Stomach (tissue), 9 donors: ENCODE results near the gene KLHDC10. TPM values are rescaled to one million over a fixed set of nuclear protein-coding genes. Genes with fewer than 3 reads are reported as not detected.

Experiments used
- DNase-seq, 2 donors: peaks; one replicate each; pipeline versions ENCODE4 v3.0.0 to v3.0.0-alpha.2; 2013 to 2019
- H3K27ac ChIP-seq, 5 donors: fragments of 200-600 bp in 4 of 5; sonication (generic) in 4 of 5; one replicate each; pipeline ENCODE4 v1.5.1; 2013 to 2019; ENCODE audit warnings: mild to moderate bottlenecking in 1 of 5, moderate library complexity in 1 of 5
- H3K27me3 ChIP-seq, 3 donors: fragments of 200-600 bp; sonication (generic); one replicate each; pipeline ENCODE4 v1.5.1; 2017 to 2019; ENCODE audit warnings: mixed run types in 1 of 3
- H3K36me3 ChIP-seq, 4 donors: fragments of 200-600 bp; sonication (generic); 1 replicate in 3 of 4; 2 replicates in 1 of 4; pipeline ENCODE4 v1.5.1; 2016 to 2019
- H3K4me1 ChIP-seq, 4 donors: fragments of 200-600 bp; sonication (generic); one replicate each; pipeline ENCODE4 v1.5.1; 2016 to 2019
- H3K4me3 ChIP-seq, 4 donors: fragments of 200-600 bp; sonication (generic) in 3 of 4; one replicate each; pipeline ENCODE4 v1.5.1; 2016 to 2019; ENCODE audit warnings: mild to moderate bottlenecking in 1 of 4
- H3K9me3 ChIP-seq, 4 donors: fragments of 200-600 bp; sonication (generic); one replicate each; pipeline ENCODE4 v1.5.1; 2016 to 2019
- EP300 ChIP-seq: sonication (generic); formaldehyde crosslinking; IDR thresholded peaks from one replicate; pipeline ENCODE4 v1.6.1; 2017; ENCODE audit warnings: antibody characterized with exemption
- POLR2A ChIP-seq, 4 donors: fragments of 450-650 bp; IDR thresholded peaks; one replicate each; pipeline ENCODE4 v1.6.1; 2016; ENCODE audit warnings: antibody characterized with exemption in 4 of 4, control low read depth in 2 of 4, mild to moderate bottlenecking in 1 of 4, moderate library complexity in 1 of 4
- POLR2AphosphoS5 ChIP-seq, 3 donors: sonication (generic); formaldehyde crosslinking; IDR thresholded peaks; one replicate each; pipeline ENCODE4 v1.6.1; 2016; ENCODE audit warnings: antibody characterized with exemption in 3 of 3
- WGBS, 5 donors: extraction: QIAGEN DNeasy Blood & Tissue Kit in 3 of 5; methylation state at CpG; one replicate each; pipeline versions ENCODE4 v1.1.5 to v1.1.7; 2013 to 2018; 5-methylcytosine and 5-hydroxymethylcytosine counted together
- intact Hi-C: fragments of 100-400 bp; cut with DNase I; formaldehyde crosslinking; loops from one replicate; pipeline ENCODE4 v1.15.1; 2023; ENCODE audit warnings: low total_unique reads
- polyA plus RNA-seq, 3 donors: library from polyadenylated mRNA; stranded (reverse); fragments of 200-250 nt; gene quantifications; one replicate each; pipeline ENCODE4 v1.2.3, GENCODE V29; 2013
- total RNA-seq, 5 donors: library from RNA; depleted of rRNA; stranded (reverse); fragments of >200 nt; gene quantifications; one replicate each; pipeline versions ENCODE4 v1.1.0 to v1.2.3, GENCODE V29; 2014 to 2016
- TF ChIP-seq, protein P1 (sequence below), 7 experiments: fragments of 450-650 bp in 4 of 7; fragments of 200-600 bp in 3 of 7; sonication (generic) in 3 of 7; IDR thresholded peaks; one replicate each; pipeline ENCODE4 v1.5.1; 2016 to 2019; ENCODE audit warnings: antibody characterized with exemption in 7 of 7, control low read depth in 2 of 7, mild to moderate bottlenecking in 1 of 7
- donor health status: healthy with polysubstance abuse.
- donor health status: Bipolar disorder and iron deficiency.
- donor health status: healthy.

KLHDC10 gene
- total and polyA plus RNA-seq, 8 donors, result 5.8 to 49.0 (median 22.5) TPM

DNA sequence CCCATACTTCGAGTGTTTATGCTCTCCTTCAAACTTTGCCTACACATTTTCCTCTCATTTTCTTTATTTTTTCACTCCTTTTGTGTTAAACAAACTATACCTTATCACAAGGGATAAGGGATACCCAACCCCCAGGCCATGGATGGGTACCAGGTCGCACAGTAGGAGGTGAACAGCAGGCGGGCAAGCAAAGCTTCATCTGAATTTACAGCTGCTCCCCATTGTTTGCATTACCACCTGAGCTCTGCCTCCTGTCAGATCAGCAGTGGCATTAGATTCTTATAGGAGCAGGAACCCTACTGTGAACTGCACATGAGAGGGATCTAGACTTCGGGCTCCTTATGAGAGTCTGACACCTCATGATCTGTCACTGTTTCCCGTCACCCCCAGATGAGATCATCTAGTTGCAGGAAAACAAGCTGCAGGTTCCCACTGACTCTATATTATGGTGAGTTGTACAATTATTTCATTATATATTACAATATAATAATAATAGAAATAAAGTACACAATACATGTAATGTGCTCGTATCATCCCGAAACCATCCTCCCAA is 47.6 kb upstream of the KLHDC10 start:
- H3K9me3 ChIP-seq, result no peaks in the 10 kb centered on the region

DNA sequence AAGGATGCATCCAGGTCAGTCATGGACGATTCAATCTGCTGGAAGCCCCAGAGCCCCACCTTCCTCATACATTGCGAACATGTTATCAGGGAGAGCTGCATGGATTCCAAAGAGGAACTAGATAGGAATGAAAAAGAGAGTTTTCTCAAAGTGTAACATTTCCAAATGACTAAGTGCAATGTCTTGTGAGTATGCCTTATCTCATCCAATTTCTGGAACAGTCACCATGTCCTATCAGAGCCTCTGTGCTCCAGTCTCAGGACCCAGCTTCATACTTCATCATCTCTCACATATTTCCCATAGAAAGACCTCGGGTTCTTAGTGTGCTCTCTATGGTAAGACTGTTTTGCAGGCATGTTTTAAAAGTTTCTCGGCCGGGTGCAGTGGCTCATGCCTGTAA is 45.9 kb upstream of the KLHDC10 start:
- no peak for DNase-seq
- H3K27ac ChIP-seq, result no peak overlapping the region
- H3K27me3 ChIP-seq, result no peaks in the 10 kb centered on the region
- WGBS, 5 donors, result 94 to 98% (median 95%) methylated on average over 5 of the region's 5 CpGs
- H3K4me1 ChIP-seq, result no peaks in the 10 kb centered on the region
- H3K36me3 ChIP-seq, result peaks cover 76 to 100% (median 99%) of the 10 kb centered on the region in 4 donors
- TF ChIP-seq POLR2A (IDR thresholded peaks at IDR 0.05), result no peak
- TF ChIP-seq POLR2AphosphoS5 (IDR thresholded peaks at IDR 0.05), result no peak
- TF ChIP-seq, protein P1, sequence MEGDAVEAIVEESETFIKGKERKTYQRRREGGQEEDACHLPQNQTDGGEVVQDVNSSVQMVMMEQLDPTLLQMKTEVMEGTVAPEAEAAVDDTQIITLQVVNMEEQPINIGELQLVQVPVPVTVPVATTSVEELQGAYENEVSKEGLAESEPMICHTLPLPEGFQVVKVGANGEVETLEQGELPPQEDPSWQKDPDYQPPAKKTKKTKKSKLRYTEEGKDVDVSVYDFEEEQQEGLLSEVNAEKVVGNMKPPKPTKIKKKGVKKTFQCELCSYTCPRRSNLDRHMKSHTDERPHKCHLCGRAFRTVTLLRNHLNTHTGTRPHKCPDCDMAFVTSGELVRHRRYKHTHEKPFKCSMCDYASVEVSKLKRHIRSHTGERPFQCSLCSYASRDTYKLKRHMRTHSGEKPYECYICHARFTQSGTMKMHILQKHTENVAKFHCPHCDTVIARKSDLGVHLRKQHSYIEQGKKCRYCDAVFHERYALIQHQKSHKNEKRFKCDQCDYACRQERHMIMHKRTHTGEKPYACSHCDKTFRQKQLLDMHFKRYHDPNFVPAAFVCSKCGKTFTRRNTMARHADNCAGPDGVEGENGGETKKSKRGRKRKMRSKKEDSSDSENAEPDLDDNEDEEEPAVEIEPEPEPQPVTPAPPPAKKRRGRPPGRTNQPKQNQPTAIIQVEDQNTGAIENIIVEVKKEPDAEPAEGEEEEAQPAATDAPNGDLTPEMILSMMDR (IDR thresholded peaks at IDR 0.05), result no peak
- TF ChIP-seq EP300, result no peak
- no peak overlapping the region for H3K4me3 ChIP-seq
- H3K9me3 ChIP-seq, result no peaks in the 10 kb centered on the region
- intact Hi-C loops, result no loop called here

More for the DNA sequence above, 47.6 kb upstream of the KLHDC10 start:
- 85 to 99% (median 89%) methylated on average over 7 of the region's 7 CpGs for whole genome bisulfite sequencing, 5 donors
- no peak for TF ChIP-seq POLR2A (IDR thresholded peaks at IDR 0.05)
- no peak for TF ChIP-seq POLR2AphosphoS5 (IDR thresholded peaks at IDR 0.05)
- TF ChIP-seq, protein P1 (IDR thresholded peaks at IDR 0.05), result no peak
- TF ChIP-seq EP300, result no peak
- intact Hi-C loops, result no loop called here
- no peak for DNase-seq
- Histone ChIP-seq H3K36me3 (peaks cover 76 to 100% (median 98%) of the 10 kb centered on the region in 4 donors), H3K4me1 (no peaks in the 10 kb centered on the region), H3K27ac (no peak overlapping the region), H3K4me3 (no peak overlapping the region), H3K27me3 (no peaks in the 10 kb centered on the region)

DNA sequence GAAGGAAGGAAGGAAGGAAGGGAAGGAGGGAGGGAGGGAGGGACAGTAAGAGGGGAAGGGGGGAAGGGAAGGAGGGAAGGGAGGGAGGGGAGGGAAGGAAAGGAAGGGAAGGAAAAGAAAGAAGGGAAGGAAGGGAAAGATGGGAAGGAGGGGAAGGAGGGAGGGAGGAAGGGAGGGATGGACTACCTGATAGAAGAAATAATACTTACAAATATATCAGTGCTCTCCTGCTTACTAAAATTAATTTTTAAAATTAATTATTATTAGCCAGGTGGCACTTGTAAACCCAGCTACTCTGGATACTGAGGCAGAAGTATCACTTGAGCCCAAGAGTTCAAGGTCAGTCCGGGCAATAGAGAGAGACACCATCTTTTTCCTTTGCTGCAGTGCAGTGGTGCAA is 37.6 kb upstream of the KLHDC10 start:
- no peaks in the 10 kb centered on the region for H3K4me1 ChIP-seq
- no peak overlapping the region for H3K27ac ChIP-seq
- no peaks in the 10 kb centered on the region for H3K27me3 ChIP-seq
- TF ChIP-seq, protein P1 (IDR thresholded peaks at IDR 0.05), result no peak
- TF ChIP-seq POLR2AphosphoS5 (IDR thresholded peaks at IDR 0.05) (no peak), EP300 (no peak)
- no peak for DNase-seq
- intact Hi-C loops, result no loop called here
- WGBS, 5 donors, result 95 to 100% (median 97%) methylated on average over 1 of the region's 1 CpG
- no peak overlapping the region for H3K4me3 ChIP-seq
- no peaks in the 10 kb centered on the region for H3K9me3 ChIP-seq
- peaks cover 45 to 96% (median 94%) of the 10 kb centered on the region in 4 donors for H3K36me3 ChIP-seq

DNA sequence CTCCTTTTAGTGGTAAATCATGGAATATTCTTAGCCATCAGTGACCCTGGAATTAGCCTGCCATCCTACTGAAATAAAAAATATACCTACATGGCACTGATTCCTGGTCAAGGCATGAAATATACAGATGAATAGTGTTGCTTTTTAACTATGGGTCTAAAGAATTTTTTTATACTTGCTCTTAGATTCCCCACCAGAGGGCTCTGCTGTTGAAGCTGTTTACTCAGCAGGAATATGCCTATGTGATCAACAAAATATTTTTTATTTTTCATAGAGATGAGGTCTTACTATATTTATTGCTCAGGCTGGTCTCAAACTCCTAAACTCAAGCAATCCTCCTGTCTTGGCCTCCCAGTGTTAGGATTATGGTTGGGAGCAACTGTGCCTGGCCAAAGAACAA is 32.6 kb upstream of the KLHDC10 start:
- DNase-seq, result peak in 1 of 2 donors; percentile 25
- intact Hi-C loops, result no loop called here
- no peak overlapping the region for H3K27ac ChIP-seq
- H3K4me3 ChIP-seq, result no peak overlapping the region
- no peaks in the 10 kb centered on the region for H3K9me3 ChIP-seq
- TF ChIP-seq EP300, result no peak
- TF ChIP-seq, protein P1 (IDR thresholded peaks at IDR 0.05), result no peak
- no peak for TF ChIP-seq POLR2AphosphoS5 (IDR thresholded peaks at IDR 0.05)
- no peak for TF ChIP-seq POLR2A (IDR thresholded peaks at IDR 0.05)
- no peaks in the 10 kb centered on the region for H3K27me3 ChIP-seq
- H3K4me1 ChIP-seq, result no peaks in the 10 kb centered on the region
- peaks cover 35 to 95% (median 89%) of the 10 kb centered on the region in 4 donors for H3K36me3 ChIP-seq
